GM12878 (cell line): ENCODE measurements around the gene CDC7. TPM values are rescaled to one million over a fixed set of nuclear protein-coding genes. Genes with fewer than 3 reads are reported as not detected.

Source experiments
- ATAC-seq: fragments of 200-7000 bp; cut with Tn5 transposase; 3 replicates; pipeline ENCODE4 v1.9.1; 2020; ENCODE audit warnings: mild to moderate bottlenecking, moderate library complexity
- BruUV-seq: library from RNA; stranded (reverse); fragments of 400-500 nt; replicated peaks from 2 replicates; lab custom pipeline; 2021; lab: Mats Ljungman, UMichigan
- CTCF ChIA-PET: fragments of 300-600 bp; sonication (Branson Sonifier 250); formaldehyde crosslinking; extraction: SDS; loops from one replicate; lab custom pipeline; 2021; ENCODE audit warnings: inconsistent platforms; lab: Yijun Ruan, JAX
- POLR2A ChIA-PET: fragments of 350-600 bp; formaldehyde crosslinking; extraction: SDS; loops from one replicate; lab custom pipeline; 2021; ENCODE audit warnings: inconsistent platforms; lab: Charles Lee
- RAD21 ChIA-PET: fragments of 300-600 bp; sonication (Branson Sonifier 250); formaldehyde crosslinking; loops from one replicate; lab custom pipeline; 2023; ENCODE audit warnings: antibody characterized with exemption; ENCODE audit not compliant: unreplicated experiment; lab: Charles Lee
- SMC1A ChIA-PET: fragments of 300-600 bp; sonication (Branson Sonifier 250); formaldehyde crosslinking; loops from one replicate; lab custom pipeline; 2023; ENCODE audit not compliant: unreplicated experiment, uncharacterized antibody; lab: Charles Lee
- DNase-seq: peaks from one replicate; pipeline ENCODE4 v3.0.0-alpha.2; 2011; ENCODE audit warnings: low read depth, low spot score
- FAIRE-seq: peaks from 3 replicates; lab custom pipeline; 2011; peaks lifted over from hg19 to GRCh38; lab: Jason Lieb, UNC
- H2AFZ ChIP-seq: 2 replicates; pipeline ENCODE4 v1.6.0; 2011; ENCODE audit warnings: low read depth, low read length, control low read depth; ENCODE audit not compliant: control insufficient read depth
- H3K27ac ChIP-seq: 2 replicates; pipeline ENCODE4 v1.5.1; 2011; ENCODE audit warnings: control low read depth; ENCODE audit not compliant: control insufficient read depth, insufficient read depth
- H3K27me3 ChIP-seq, 2 experiments: replicated peaks in 1 of 2; 2 replicates each; pipeline versions ENCODE4 v1.6.0 to v1.6.1; 2011; ENCODE audit warnings: low read length in 1 of 2; ENCODE audit not compliant: control insufficient read depth in 2 of 2, insufficient read depth in 2 of 2
- H3K36me3 ChIP-seq, 2 experiments: 2 replicates each; pipeline ENCODE4 v1.5.1; 2011; ENCODE audit warnings: low read length in 1 of 2; ENCODE audit not compliant: control insufficient read depth in 2 of 2, insufficient read depth in 2 of 2
- H3K4me1 ChIP-seq: 2 replicates; pipeline ENCODE4 v1.6.1; 2011; ENCODE audit warnings: mild to moderate bottlenecking, low read length, moderate library complexity, mixed read lengths; ENCODE audit not compliant: control insufficient read depth, insufficient read depth
- H3K4me2 ChIP-seq: 2 replicates; pipeline ENCODE4 v1.6.0; 2011; ENCODE audit warnings: control low read depth; ENCODE audit not compliant: control insufficient read depth, insufficient read depth
- H3K4me3 ChIP-seq: fragments of 200-600 bp; sonication (generic); 2 replicates; pipeline ENCODE4 v1.5.1; 2016
- H3K79me2 ChIP-seq: 2 replicates; pipeline ENCODE4 v1.6.0; 2011; ENCODE audit warnings: low read length; ENCODE audit not compliant: control insufficient read depth, insufficient read depth
- H3K9ac ChIP-seq: 2 replicates; pipeline ENCODE4 v1.8.0; 2011; ENCODE audit warnings: low read length, control low read depth, mixed read lengths; ENCODE audit not compliant: control insufficient read depth, insufficient read depth
- H3K9me3 ChIP-seq: replicated peaks from 3 replicates; pipeline ENCODE4 v1.5.1; 2011; ENCODE audit warnings: mild to moderate bottlenecking, low read length; ENCODE audit not compliant: control insufficient read depth, insufficient read depth
- H4K20me1 ChIP-seq: 2 replicates; pipeline ENCODE4 v1.6.0; 2011; ENCODE audit not compliant: control insufficient read depth, insufficient read depth
- EGR1 ChIP-seq, 2 experiments: IDR thresholded peaks; 1 replicate in 1 of 2; 2 replicates in 1 of 2; pipeline ENCODE4 v1.6.1; 2011 to 2012; ENCODE audit warnings: low read depth in 2 of 2, low read length in 2 of 2, borderline replicate concordance in 1 of 2, mild to moderate bottlenecking in 1 of 2, moderate library complexity in 1 of 2
- KAT2A ChIP-seq: conservative IDR thresholded peaks from 2 replicates; pipeline ENCODE4 v1.6.1; 2011; ENCODE audit warnings: low read depth, low read length; ENCODE audit not compliant: control insufficient read depth
- MAX ChIP-seq: IDR thresholded peaks from 2 replicates; pipeline ENCODE4 v1.6.1; 2012; ENCODE audit warnings: low read depth, low read length, improper control_type of control experiment
- NFYB ChIP-seq: IDR thresholded peaks from 2 replicates; pipeline ENCODE4 v1.6.1; 2011; ENCODE audit warnings: low read depth, mild to moderate bottlenecking, low read length, improper control_type of control experiment, moderate library complexity; ENCODE audit not compliant: insufficient read depth
- NR2C1 ChIP-seq: fragments of 450-650 bp; IDR thresholded peaks from 2 replicates; pipeline ENCODE4 v1.6.1; 2017; ENCODE audit warnings: antibody characterized with exemption, mild to moderate bottlenecking, moderate library complexity
- RUNX3 ChIP-seq: IDR thresholded peaks from 2 replicates; pipeline ENCODE4 v1.6.1; 2012; ENCODE audit warnings: low read length, inconsistent platforms
- TAF1 ChIP-seq: IDR thresholded peaks from 2 replicates; pipeline ENCODE4 v1.6.1; 2011; ENCODE audit warnings: mild to moderate bottlenecking, low read depth, low read length, borderline replicate concordance
- YY1 ChIP-seq: IDR thresholded peaks from 2 replicates; pipeline ENCODE4 v1.6.1; 2011; ENCODE audit warnings: low read depth, mild to moderate bottlenecking, low read length
- WGBS: methylation state at CpG from one replicate; pipeline ENCODE4 v1.1.6; 2016; ENCODE audit warnings: low lambda C conversion rate; ENCODE audit not compliant: insufficient replicate concordance, insufficient coverage; ENCODE audit errors: missing lambda C conversion rate; 5-methylcytosine and 5-hydroxymethylcytosine counted together
- in situ Hi-C: fragments of 300-500 bp; cut with MboI; formaldehyde crosslinking; loops from 9 replicates; pipeline ENCODE4 v1.14.3; 2018; ENCODE audit warnings: mixed read lengths
- intact Hi-C: fragments of 100-400 bp; cut with micrococcal nuclease; formaldehyde crosslinking; loops from one replicate; pipeline ENCODE4 v1.14.2; 2022; ENCODE audit not compliant: unreplicated experiment
- polyA plus RNA-seq, 11 experiments: library from polyadenylated mRNA; depleted of rRNA in 4 of 11; unstranded in 6 of 11; stranded (reverse) in 5 of 11; fragments of >200 nt; fragmentation: Nextera tagmentation in 4 of 11; fragmentation: Illumina TruSeq in 1 of 11; extraction: Ambion mirVana in 4 of 11; extraction: Trizol in 1 of 11; gene quantifications; 1 replicate in 1 of 11; 2 replicates in 10 of 11; pipeline versions ENCODE4 v1.2.1 to v1.2.3, GENCODE V29; 2011 to 2016; ENCODE audit warnings: inconsistent platforms in 2 of 11, missing spikeins in 2 of 11, low read depth in 1 of 11
- total RNA-seq, 4 experiments: library from RNA; depleted of rRNA in 3 of 4; stranded (reverse); fragments of >200 nt in 3 of 4; fragmentation: Illumina TruSeq in 1 of 4; extraction: Trizol in 1 of 4; gene quantifications; 2 replicates each; pipeline versions ENCODE4 v1.2.1 to v1.2.3, GENCODE V29; 2013 to 2021

CDC7 gene
- total and polyA plus RNA-seq, 10 of the 15 experiments (the other 5 are each of a cell fraction or from before 2014, with no cell fraction given) = 14.9 to 37.8 (median 26.0) TPM

GRCh38 chr1:91550961-91551360 lies 50.3 kb downstream of the CDC7 start:
- no peak overlapping the region for H3K4me2 ChIP-seq
- RAD21 ChIA-PET = no interaction called here
- H3K79me2 ChIP-seq = no peaks in the 10 kb centered on the region
- 52% methylated on average over 2 of the region's 2 CpGs for whole genome bisulfite sequencing
- H3K9ac ChIP-seq = no peak overlapping the region
- ATAC-seq (no peak), DNase-seq (no peak), FAIRE-seq (no peak)
- POLR2A ChIA-PET = no interaction called here
- SMC1A ChIA-PET = no interaction called here
- no peak overlapping the region for H2AFZ ChIP-seq
- TF ChIP-seq EGR1 (IDR thresholded peaks at IDR 0.05; ENCODE audit: borderline replicate concordance in 1 of 2, low read depth in 2 of 2, low read length in 2 of 2) = no peak
- TF ChIP-seq RUNX3 = peak; percentile 22; the same call in 1 of the 2 replicates
- intact Hi-C loops (no loop called here), in situ Hi-C loops (no loop called here)
- H3K4me1 ChIP-seq = peaks cover 5% of the 10 kb centered on the region
- no peak overlapping the region for H3K27ac ChIP-seq
- no peak overlapping the region for H3K4me3 ChIP-seq
- no peaks in the 10 kb centered on the region for H3K27me3 ChIP-seq
- CTCF ChIA-PET = interaction anchor here (1.0 to 1.2 kb wide), 2 partner anchors 28 to 256 kb away, joined by 3 read pairs; no protein-coding TSS in a partner anchor
- no peaks in the 10 kb centered on the region for H3K36me3 ChIP-seq
- BruUV-seq = no TSS peak
- no peaks in the 10 kb centered on the region; the same call in 2 of the 3 replicates for H3K9me3 ChIP-seq
- H4K20me1 ChIP-seq = no peaks in the 10 kb centered on the region

- no peak for TF ChIP-seq NFYB
- TF ChIP-seq KAT2A = no peak
- TF ChIP-seq NR2C1 = no peak
- no peak for TF ChIP-seq MAX
- TF ChIP-seq TAF1 = no peak
- TF ChIP-seq YY1 = no peak
- no peaks in the 10 kb centered on the region for H4K20me1 ChIP-seq
- POLR2A ChIA-PET = no interaction called here
Observed at GRCh38 chr1:91552091-91552490, 51.4 kb downstream of the CDC7 start.

More at GRCh38 chr1:91552091-91552490, 51.4 kb downstream of the CDC7 start:
- Histone ChIP-seq H3K4me2 (no peak overlapping the region), H3K27me3 (no peaks in the 10 kb centered on the region), H3K79me2 (no peaks in the 10 kb centered on the region), H3K9ac (no peak overlapping the region), H3K27ac (no peak overlapping the region), H3K36me3 (no peaks in the 10 kb centered on the region), H3K9me3 (no peaks in the 10 kb centered on the region; the same call in 2 of the 3 replicates), H3K4me1 (peaks cover 5% of the 10 kb centered on the region), H2AFZ (no peak overlapping the region), H3K4me3 (no peak overlapping the region)
- DNase-seq = no peak
- SMC1A ChIA-PET = no interaction called here
- ATAC-seq = no peak
- in situ Hi-C loops = no loop called here
- intact Hi-C loops = no loop called here
- FAIRE-seq = no peak
- CTCF ChIA-PET = interaction anchor here (1.2 kb wide), 1 partner anchor 27 kb away, joined by 3 read pairs; no protein-coding TSS in a partner anchor
- no TSS peak for BruUV-seq
- RAD21 ChIA-PET = no interaction called here
